NCI-H187 treated with DMSO at 0.1 percent for 48 hours (cell line): ENCODE data around the gene CTSH.
"Not testable (repeated sequence)": the region's sequence is repeated elsewhere in the genome, so short reads cannot be mapped to it uniquely, and the experiment has no call there.

Experiments
- DNase-seq: peaks from one replicate; lab custom pipeline; 2025; lab: John Stamatoyannopoulos, UW

CTSH gene

GRCh38 chr15:78921940-78922339 is 22.9 kb downstream of the CTSH start:
- no peak for DNase-seq

- no peak for DNase-seq
Measured at GRCh38 chr15:78921517-78921916, 23.3 kb downstream of the CTSH start.

GRCh38 chr15:78917888-78918287 is 27.0 kb downstream of the CTSH start:
- DNase-seq = no peak

GRCh38 chr15:78916088-78916487 is 28.8 kb downstream of the CTSH start:
- DNase-seq = no peak

GRCh38 chr15:78915341-78916087 is 29.3 kb downstream of the CTSH start:
- no peak for DNase-seq

GRCh38 chr15:78914027-78914764 is 30.6 kb downstream of the CTSH start:
- no peak for DNase-seq

GRCh38 chr15:78913012-78913411 is 31.8 kb downstream of the CTSH start:
- DNase-seq = no peak

GRCh38 chr15:78912316-78912715 is 32.5 kb downstream of the CTSH start:
- DNase-seq = no peak

- no peak for DNase-seq
Measured at GRCh38 chr15:78910271-78910670, 34.6 kb downstream of the CTSH start.

GRCh38 chr15:78909791-78910228 is 35.0 kb downstream of the CTSH start:
- DNase-seq = no peak

- DNase-seq = no peak
Measured at GRCh38 chr15:78909160-78909695, 35.6 kb downstream of the CTSH start.

GRCh38 chr15:78907577-78907976 is 37.3 kb downstream of the CTSH start:
- DNase-seq = no peak

GRCh38 chr15:78906316-78906620 is 38.6 kb downstream of the CTSH start:
- DNase-seq = no peak

GRCh38 chr15:78904599-78905358 is 40.1 kb downstream of the CTSH start:
- DNase-seq = no peak

- not testable (repeated sequence) for DNase-seq
Measured at GRCh38 chr15:78902281-78903032, 42.4 kb downstream of the CTSH start.

GRCh38 chr15:78900819-78901533 is 43.9 kb downstream of the CTSH start:
- not testable (repeated sequence) for DNase-seq

GRCh38 chr15:78898540-78898939 is 46.3 kb downstream of the CTSH start:
- DNase-seq = no peak

GRCh38 chr15:78895471-78895870 is 49.4 kb downstream of the CTSH start:
- DNase-seq = no peak

GRCh38 chr15:78893538-78893937 is 51.3 kb downstream of the CTSH start:
- DNase-seq = no peak

GRCh38 chr15:78889000-78889399 is 55.8 kb downstream of the CTSH start:
- DNase-seq = no peak

GRCh38 chr15:78881681-78882080 is 63.2 kb downstream of the CTSH start:
- DNase-seq = no peak
